H9 (cell line): Measurements from ENCODE around the gene ULK4. TPM values are rescaled to one million over a fixed set of nuclear protein-coding genes. Genes with fewer than 3 reads are reported as not detected.

ENCODE experiments used
- DNase-seq: peaks from one replicate; pipeline ENCODE4 v3.0.0-alpha.2; 2017
- H2AFZ ChIP-seq: one replicate; pipeline ENCODE4 v1.6.1; 2013; ENCODE audit warnings: mild to moderate bottlenecking, low read length, control low read depth, moderate library complexity
- H2AK5ac ChIP-seq: 2 replicates; pipeline ENCODE4 v1.6.1; 2013; ENCODE audit warnings: low read length, control low read depth, mixed read lengths; ENCODE audit not compliant: insufficient read length
- H2BK120ac ChIP-seq: one replicate; pipeline ENCODE4 v1.6.1; 2013; ENCODE audit warnings: low read depth, mild to moderate bottlenecking, low read length, control low read depth, inconsistent platforms; ENCODE audit not compliant: poor library complexity, severe bottlenecking
- H2BK12ac ChIP-seq: 2 replicates; pipeline ENCODE4 v1.6.1; 2013; ENCODE audit warnings: low read length, control low read depth, mixed read lengths, low read depth; ENCODE audit not compliant: insufficient read length
- H2BK15ac ChIP-seq: 2 replicates; pipeline ENCODE4 v1.6.1; 2013; ENCODE audit warnings: low read depth, low read length, control low read depth
- H2BK20ac ChIP-seq: one replicate; pipeline ENCODE4 v1.6.1; 2013; ENCODE audit warnings: low read depth, mild to moderate bottlenecking, low read length, control low read depth, inconsistent platforms; ENCODE audit not compliant: poor library complexity, severe bottlenecking
- H2BK5ac ChIP-seq: 2 replicates; pipeline ENCODE4 v1.6.1; 2013; ENCODE audit warnings: low read length, control low read depth, mixed read lengths; ENCODE audit not compliant: insufficient read length
- H3K14ac ChIP-seq: 2 replicates; pipeline ENCODE4 v1.6.1; 2013; ENCODE audit warnings: low read length, control low read depth; ENCODE audit not compliant: insufficient read depth
- H3K18ac ChIP-seq: 2 replicates; pipeline ENCODE4 v1.6.1; 2013; ENCODE audit warnings: low read depth, mild to moderate bottlenecking, mixed read lengths, low read length, control low read depth; ENCODE audit not compliant: insufficient read length
- H3K23ac ChIP-seq: 2 replicates; pipeline ENCODE4 v1.6.1; 2013; ENCODE audit warnings: low read length, control low read depth, mixed read lengths, low read depth; ENCODE audit not compliant: insufficient read length
- H3K23me2 ChIP-seq: 2 replicates; pipeline ENCODE4 v1.6.1; 2013; ENCODE audit warnings: low read depth, mild to moderate bottlenecking, mixed read lengths, low read length, control low read depth; ENCODE audit not compliant: insufficient read length, poor library complexity, severe bottlenecking
- H3K27ac ChIP-seq: 2 replicates; pipeline ENCODE4 v1.5.1; 2013; ENCODE audit warnings: low read length, control low read depth, mixed read lengths, low read depth; ENCODE audit not compliant: insufficient read length
- H3K27me3 ChIP-seq: 2 replicates; pipeline ENCODE4 v1.6.1; 2013; ENCODE audit warnings: low read length, control low read depth, inconsistent platforms; ENCODE audit not compliant: insufficient read depth
- H3K4ac ChIP-seq: 2 replicates; pipeline ENCODE4 v1.6.1; 2013; ENCODE audit warnings: low read depth, mild to moderate bottlenecking, control low read depth, inconsistent platforms, low read length, moderate library complexity
- H3K4me1 ChIP-seq: 2 replicates; pipeline ENCODE4 v1.6.1; 2013; ENCODE audit warnings: low read length, control low read depth, inconsistent platforms; ENCODE audit not compliant: insufficient read depth
- H3K4me2 ChIP-seq: 2 replicates; pipeline ENCODE4 v1.6.1; 2013; ENCODE audit warnings: low read length, control low read depth, mixed read lengths; ENCODE audit not compliant: insufficient read length, insufficient read depth
- H3K56ac ChIP-seq: 2 replicates; pipeline ENCODE4 v1.6.1; 2013; ENCODE audit warnings: low read depth, mild to moderate bottlenecking, mixed read lengths, low read length, control low read depth; ENCODE audit not compliant: insufficient read length
- H3K79me1 ChIP-seq: 2 replicates; pipeline ENCODE4 v1.6.1; 2013; ENCODE audit warnings: low read depth, mild to moderate bottlenecking, moderate library complexity, low read length, control low read depth, inconsistent platforms; ENCODE audit not compliant: insufficient read depth, poor library complexity, severe bottlenecking
- H3K79me2 ChIP-seq: 2 replicates; pipeline ENCODE4 v1.6.1; 2013; ENCODE audit warnings: low read length, control low read depth, inconsistent platforms; ENCODE audit not compliant: insufficient read depth
- H3K9ac ChIP-seq: 2 replicates; pipeline ENCODE4 v1.6.1; 2013; ENCODE audit warnings: low read length, control low read depth, mixed read lengths; ENCODE audit not compliant: insufficient read length; ENCODE audit errors: extremely low read depth
- H3K9me3 ChIP-seq: one replicate; pipeline ENCODE4 v1.6.1; 2013; ENCODE audit warnings: low read depth, low read length, inconsistent platforms; ENCODE audit not compliant: control insufficient read depth
- H3T11ph ChIP-seq: one replicate; pipeline ENCODE4 v1.6.1; 2013; ENCODE audit warnings: mild to moderate bottlenecking, low read length, control low read depth, inconsistent platforms
- H4K20me1 ChIP-seq: one replicate; pipeline ENCODE4 v1.6.1; 2013; ENCODE audit not compliant: control insufficient read depth, insufficient read length, insufficient read depth
- H4K5ac ChIP-seq: 2 replicates; pipeline ENCODE4 v1.6.1; 2013; ENCODE audit warnings: low read depth, mild to moderate bottlenecking, mixed read lengths, low read length, control low read depth; ENCODE audit not compliant: insufficient read length
- H4K8ac ChIP-seq: replicated peaks from 2 replicates; pipeline ENCODE4 v1.6.1; 2013; ENCODE audit warnings: low read length, control low read depth, mixed read lengths, low read depth; ENCODE audit not compliant: insufficient read length
- H4K91ac ChIP-seq: 2 replicates; pipeline ENCODE4 v1.6.1; 2013; ENCODE audit warnings: low read depth, mild to moderate bottlenecking, moderate library complexity, mixed read lengths, low read length, control low read depth; ENCODE audit not compliant: insufficient read length
- H3K27ac Mint-ChIP-seq, 3 experiments: 2 replicates in 2 of 3; 3 replicates in 1 of 3; pipeline ENCODE4 v1.8.0; 2020 to 2021; ENCODE audit warnings: mixed read lengths in 3 of 3, mild to moderate bottlenecking in 1 of 3, moderate library complexity in 1 of 3
- H3K27me3 Mint-ChIP-seq: 2 replicates; pipeline ENCODE4 v1.8.0; 2021; ENCODE audit warnings: low read depth, mild to moderate bottlenecking, moderate library complexity, mixed read lengths
- H3K36me3 Mint-ChIP-seq, 3 experiments: 2 replicates in 2 of 3; 3 replicates in 1 of 3; pipeline ENCODE4 v1.8.0; 2020 to 2021; ENCODE audit warnings: low read depth in 3 of 3, mixed read lengths in 3 of 3; ENCODE audit not compliant: insufficient read depth in 1 of 3
- H3K4me1 Mint-ChIP-seq, 2 experiments: 2 replicates each; pipeline ENCODE4 v1.8.0; 2020; ENCODE audit warnings: mixed read lengths in 2 of 2
- H3K4me3 Mint-ChIP-seq, 2 experiments: 2 replicates in 1 of 2; 3 replicates in 1 of 2; pipeline ENCODE4 v1.8.0; 2020 to 2021; ENCODE audit warnings: mild to moderate bottlenecking in 2 of 2, mixed read lengths in 2 of 2, moderate library complexity in 1 of 2
- H3K9me3 Mint-ChIP-seq, 2 experiments: 2 replicates in 1 of 2; 3 replicates in 1 of 2; pipeline ENCODE4 v1.8.0; 2020; ENCODE audit warnings: mild to moderate bottlenecking in 2 of 2, mixed read lengths in 2 of 2, moderate library complexity in 1 of 2
- CTCF ChIP-seq: fragments of 200-600 bp; sonication (generic); conservative IDR thresholded peaks from 3 replicates; pipeline ENCODE4 v1.8.0; 2021; ENCODE audit warnings: antibody characterized with exemption, mild to moderate bottlenecking
- WGBS: extraction: QIAGEN DNeasy Blood & Tissue Kit; methylation state at CpG from one replicate; pipeline ENCODE4 v1.1.7; 2013; ENCODE audit warnings: missing lambda C conversion rate, low lambda C conversion rate, mixed read lengths; ENCODE audit not compliant: insufficient read length; ENCODE audit errors: extremely low coverage; 5-methylcytosine and 5-hydroxymethylcytosine counted together
- total RNA-seq: library from RNA; stranded (reverse); gene quantifications from 2 replicates; pipeline ENCODE4 v1.2.1, GENCODE V29; 2021

The ULK4 gene
- total RNA-seq, 1 experiment from 2014 or later: 12.9 TPM

- Histone ChIP-seq H3K56ac (no peak overlapping the region), H3K79me1 (no peaks in the 10 kb centered on the region), H3K79me2 (no peaks in the 10 kb centered on the region), H3K9ac (no peak overlapping the region), H3K27me3 (no peaks in the 10 kb centered on the region), H2BK120ac (no peak overlapping the region), H3K4me1 (no peaks in the 10 kb centered on the region), H3K23ac (no peak overlapping the region), H4K5ac (no peak overlapping the region), H3T11ph (no peak overlapping the region), H2BK12ac (no peak overlapping the region), H3K9me3 (no peaks in the 10 kb centered on the region), H2AK5ac (no peak overlapping the region), H4K20me1 (no peaks in the 10 kb centered on the region), H3K23me2 (no peaks in the 10 kb centered on the region), H2BK15ac (no peak overlapping the region), H3K14ac (no peak overlapping the region), H3K4me2 (no peak overlapping the region), H3K27ac (no peak overlapping the region), H2BK20ac (no peak overlapping the region), H2AFZ (no peak overlapping the region), H2BK5ac (no peak overlapping the region), H3K4ac (no peak overlapping the region), H4K8ac (no peak overlapping the region), H4K91ac (no peak overlapping the region), H3K18ac (no peak overlapping the region)
- peaks cover 9 to 19% of the 10 kb centered on the region in 2 experiments for H3K9me3 Mint-ChIP-seq
- H3K36me3 Mint-ChIP-seq: peaks cover 3 to 39% (median 26%) of the 10 kb centered on the region in 3 experiments; a peak in 5 of 7 replicates
- no peak for DNase-seq
- no CpG with 5 or more reads among the region's 6 CpGs for WGBS
- H3K4me3 Mint-ChIP-seq: no peak overlapping the region
- no peaks in the 10 kb centered on the region for H3K27me3 Mint-ChIP-seq
- H3K27ac Mint-ChIP-seq: no peak overlapping the region
- H3K4me1 Mint-ChIP-seq: no peaks in the 10 kb centered on the region
- TF ChIP-seq CTCF: no peak
These were observed 95.6 kb downstream of the ULK4 start for GRCh38 chr3:41866298-41866697.
